GM10847 (cell line): Measurements from ENCODE around the gene ABHD3.

Experiments used
- POLR2A ChIP-seq: IDR thresholded peaks from 2 replicates; pipeline ENCODE4 v1.6.1; 2011; ENCODE audit not compliant: insufficient read length; ENCODE audit errors: extremely low read depth

ABHD3 gene

GRCh38 chr18:21612125-21613039 lies 92.2 kb downstream of the ABHD3 start, which contains the start of gene SNRPD1:
Gene SNRPD1 (plus strand): TSS chr18:21612314. CDS start chr18:21612430, 116 bp downstream.
- peak; percentile 91 for TF ChIP-seq POLR2A

DNA sequence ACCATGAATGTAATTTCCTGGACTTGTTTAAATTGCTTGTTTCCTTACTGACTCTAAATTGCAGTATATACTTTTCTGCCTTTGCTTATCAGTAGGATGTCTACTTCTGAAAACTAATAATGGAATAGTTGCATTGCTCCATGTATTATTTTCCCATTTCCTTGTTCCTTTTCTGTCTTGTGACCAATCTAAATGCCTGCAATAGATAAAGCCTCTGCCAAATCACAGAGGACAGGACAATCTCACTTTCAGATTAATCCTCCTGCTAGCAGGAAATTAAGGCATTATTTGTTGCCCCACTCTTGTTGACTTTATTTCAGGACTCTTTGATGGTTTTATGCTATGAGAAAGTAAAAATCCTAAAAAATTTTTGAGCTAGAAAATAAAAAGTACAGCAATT lies 99.4 kb downstream of the ABHD3 start:
- no peak for TF ChIP-seq POLR2A

GRCh38 chr18:21604671-21605070 lies 99.9 kb downstream of the ABHD3 start:
- no peak for TF ChIP-seq POLR2A

DNA sequence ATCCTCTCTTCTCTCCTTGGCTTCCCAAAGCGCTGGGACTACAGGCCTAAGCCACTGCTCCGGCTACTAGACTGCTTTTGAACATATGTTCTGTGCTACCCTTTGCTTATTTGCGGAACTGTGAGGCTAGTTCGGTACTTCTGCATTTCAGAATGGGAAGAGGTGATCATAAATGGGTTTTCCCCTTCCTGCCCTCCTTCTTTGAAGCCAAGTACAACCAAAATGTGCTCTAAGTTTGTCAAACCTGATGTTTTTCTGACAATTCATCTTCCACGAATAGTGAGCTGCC lies 102.3 kb downstream of the ABHD3 start:
- no peak for TF ChIP-seq POLR2A
